WERI-Rb-1 (cell line): ENCODE measurements around the gene CASP10.
"Not testable (repeated sequence)": the region's sequence is repeated elsewhere in the genome, so short reads cannot be mapped to it uniquely, and the experiment has no call there.

Source experiments
- DNase-seq: peaks from one replicate; pipeline ENCODE4 v3.0.0-alpha.2; 2020
- H3K27ac ChIP-seq: fragments of 250-450 bp; sonication (Bioruptor Pico); 2 replicates; pipeline ENCODE4 v1.5.1; 2020; ENCODE audit warnings: mild to moderate bottlenecking, moderate library complexity
- H3K27me3 ChIP-seq: fragments of 250-450 bp; sonication (Bioruptor Pico); 2 replicates; pipeline ENCODE4 v1.5.1; 2021; ENCODE audit warnings: mild to moderate bottlenecking, low read depth, moderate library complexity; ENCODE audit not compliant: insufficient read depth, severe bottlenecking
- H3K36me3 ChIP-seq: fragments of 250-450 bp; sonication (Bioruptor Pico); 2 replicates; pipeline ENCODE4 v1.5.1; 2020; ENCODE audit warnings: mild to moderate bottlenecking, moderate library complexity
- H3K4me3 ChIP-seq: 2 replicates; pipeline ENCODE4 v1.5.1; 2011; ENCODE audit warnings: low read depth, mild to moderate bottlenecking, control low read depth, low read length
- H3K9me3 ChIP-seq: fragments of 250-450 bp; sonication (Bioruptor Pico); 2 replicates; pipeline ENCODE4 v1.5.1; 2021; ENCODE audit warnings: mild to moderate bottlenecking, moderate library complexity; ENCODE audit not compliant: severe bottlenecking
- CTCF ChIP-seq: IDR thresholded peaks from 2 replicates; pipeline ENCODE4 v1.5.1; 2011; ENCODE audit warnings: low read depth, mild to moderate bottlenecking, control low read depth, inconsistent platforms, low read length

CASP10 gene

DNA sequence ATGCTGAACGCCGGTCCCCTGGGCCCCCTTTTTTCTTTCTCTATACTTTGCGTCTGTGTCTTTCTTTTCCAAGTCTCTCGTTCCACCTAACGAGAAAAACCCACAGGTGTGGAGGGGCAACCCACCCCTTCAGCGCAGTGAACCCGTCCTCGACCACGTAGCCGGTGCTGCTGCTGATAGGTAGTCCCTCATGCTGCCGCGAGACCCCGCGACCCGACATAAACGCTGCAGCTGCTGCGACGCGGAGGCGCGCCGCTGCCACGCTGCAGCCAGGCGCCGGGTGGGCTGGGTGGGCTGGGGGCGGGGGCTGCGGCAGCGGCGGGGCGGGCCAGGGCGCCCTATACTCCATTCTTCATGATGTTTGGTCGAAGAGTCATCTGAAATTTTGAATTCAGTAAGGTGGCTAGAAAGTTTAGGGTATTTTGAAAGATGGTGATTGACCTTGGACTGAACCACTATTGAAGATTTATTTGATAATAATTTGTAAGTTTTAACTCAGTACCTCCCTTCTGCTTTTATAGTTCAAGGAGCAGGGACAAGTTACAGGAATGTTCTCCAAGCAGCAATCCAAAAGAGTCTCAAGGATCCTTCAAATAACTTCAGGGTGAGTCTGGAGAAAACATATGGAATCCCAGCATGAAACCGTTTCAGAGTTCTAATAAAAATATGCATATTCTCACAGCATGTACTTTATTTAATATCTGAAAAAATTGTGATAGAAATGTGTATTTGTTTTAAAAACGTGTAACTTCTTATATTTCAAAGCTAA, 42.9 kb upstream of the CASP10 start:
- H3K27ac ChIP-seq = peak overlapping the region; percentile 81
- H3K36me3 ChIP-seq = no peaks in the 10 kb centered on the region
- H3K27me3 ChIP-seq = no peaks in the 10 kb centered on the region
- no peak for DNase-seq
- no peak overlapping the region for H3K4me3 ChIP-seq
- no peak for TF ChIP-seq CTCF
- H3K9me3 ChIP-seq = no peaks in the 10 kb centered on the region

GRCh38 chr2:201144101-201145051, 38.6 kb upstream of the CASP10 start:
- DNase-seq = no peak
- Histone ChIP-seq H3K27ac (no peak overlapping the region), H3K9me3 (no peaks in the 10 kb centered on the region), H3K4me3 (no peak overlapping the region), H3K27me3 (no peaks in the 10 kb centered on the region), H3K36me3 (no peaks in the 10 kb centered on the region)
- TF ChIP-seq CTCF = no peak

GRCh38 chr2:201148434-201148990, 34.4 kb upstream of the CASP10 start:
- Histone ChIP-seq H3K36me3 (no peaks in the 10 kb centered on the region), H3K27ac (no peak overlapping the region), H3K27me3 (no peaks in the 10 kb centered on the region), H3K4me3 (no peak overlapping the region), H3K9me3 (no peaks in the 10 kb centered on the region)
- no peak for DNase-seq
- no peak for TF ChIP-seq CTCF

DNA sequence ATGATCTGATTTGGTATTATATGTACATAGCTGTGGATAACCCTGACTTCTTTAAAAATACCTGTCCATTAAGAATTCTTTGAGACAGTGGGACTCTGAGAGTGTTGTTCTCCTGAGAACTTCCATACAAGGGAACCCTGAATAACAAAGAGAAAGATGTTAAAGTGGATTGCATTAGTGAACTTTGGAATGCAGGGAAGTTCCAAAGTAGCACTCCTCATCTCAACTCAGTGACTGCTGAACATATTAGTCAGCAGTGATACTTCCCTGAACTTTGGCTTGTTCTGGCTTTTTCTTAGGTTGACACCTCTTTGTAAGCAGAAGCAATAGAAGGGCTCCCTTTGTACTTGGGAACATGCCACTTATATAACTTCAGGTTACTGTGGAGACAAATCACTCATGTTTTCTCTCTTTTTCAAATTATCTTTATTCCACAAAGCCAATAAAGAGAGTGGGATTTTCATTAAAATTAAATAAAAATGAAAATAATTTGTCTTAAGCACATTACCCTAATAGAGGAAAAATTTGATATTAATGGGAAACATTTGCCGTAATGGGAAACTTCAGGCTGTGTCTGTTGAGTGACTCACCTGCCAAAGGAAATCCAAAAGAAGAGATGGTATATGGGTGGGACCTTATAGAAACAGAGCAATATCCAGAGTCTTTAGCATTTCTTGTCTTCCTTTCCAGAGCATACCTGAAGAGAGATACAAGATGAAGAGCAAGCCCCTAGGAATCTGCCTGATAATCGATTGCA, 33.7 kb upstream of the CASP10 start:
- H3K9me3 ChIP-seq = no peaks in the 10 kb centered on the region
- TF ChIP-seq CTCF = no peak
- H3K36me3 ChIP-seq = no peaks in the 10 kb centered on the region
- no peaks in the 10 kb centered on the region for H3K27me3 ChIP-seq
- no peak overlapping the region for H3K4me3 ChIP-seq
- no peak for DNase-seq
- H3K27ac ChIP-seq = no peak overlapping the region

DNA sequence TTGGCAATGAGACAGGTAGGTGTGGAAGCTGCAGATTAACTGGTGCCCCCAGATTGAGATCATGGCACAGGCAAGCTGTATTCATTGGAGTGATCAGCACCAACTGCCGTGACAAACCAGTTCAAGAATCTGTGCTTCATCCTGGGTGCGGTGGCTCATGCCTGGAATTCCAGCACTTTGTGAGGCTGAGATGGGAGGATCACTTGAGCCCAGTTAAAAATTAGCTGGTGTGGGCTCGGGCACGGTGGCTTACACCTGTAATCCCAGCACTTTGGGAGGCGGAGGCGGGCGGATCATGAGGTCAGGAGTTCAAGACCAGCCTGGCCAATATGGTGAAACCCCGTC, 33.1 kb upstream of the CASP10 start:
- not testable (repeated sequence) for H3K27ac ChIP-seq, H3K36me3 ChIP-seq, H3K9me3 ChIP-seq, DNase-seq, H3K27me3 ChIP-seq, H3K4me3 ChIP-seq
